ENCODE results near the gene JAG2. TPM values are rescaled to one million over a fixed set of nuclear protein-coding genes. Genes with fewer than 3 reads are reported as not detected.
A peak's percentile ranks its signal among the peaks of the same experiment; 100 is the strongest.

The JAG2 gene
- 4.1 and 5.7 TPM in 2 replicates for total RNA-seq

DNA sequence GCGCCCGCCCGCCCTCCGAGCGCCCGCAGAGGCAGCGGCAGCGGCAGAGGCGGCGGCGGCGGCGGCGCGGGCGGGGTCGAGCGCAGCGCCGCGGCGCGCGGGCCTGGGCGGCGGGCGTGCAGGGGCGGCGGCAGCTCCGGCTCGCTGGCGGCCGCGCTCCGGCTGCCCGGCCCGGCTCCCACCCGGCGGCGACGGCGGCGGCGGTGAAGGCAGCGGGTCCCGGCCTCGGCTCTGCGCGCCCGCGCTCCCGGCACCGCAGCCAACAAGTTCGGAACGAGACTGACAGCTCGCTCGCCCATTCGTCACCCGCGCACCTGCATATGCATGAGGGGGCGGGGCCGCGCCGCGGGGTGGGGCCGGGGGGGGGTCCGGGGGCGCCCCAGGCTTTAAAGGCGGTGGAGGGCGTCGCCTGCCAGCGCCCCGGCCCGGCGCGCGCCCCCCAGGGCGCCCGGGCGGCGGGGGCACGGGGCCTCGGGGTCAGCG lies at the start of gene JAG2:
Gene JAG2, minus strand, starts transcription at position 281 of the 483 bp plus-strand sequence. CDS start 356 bp downstream, outside the sequence.
- TF ChIP-seq, protein P1, sequence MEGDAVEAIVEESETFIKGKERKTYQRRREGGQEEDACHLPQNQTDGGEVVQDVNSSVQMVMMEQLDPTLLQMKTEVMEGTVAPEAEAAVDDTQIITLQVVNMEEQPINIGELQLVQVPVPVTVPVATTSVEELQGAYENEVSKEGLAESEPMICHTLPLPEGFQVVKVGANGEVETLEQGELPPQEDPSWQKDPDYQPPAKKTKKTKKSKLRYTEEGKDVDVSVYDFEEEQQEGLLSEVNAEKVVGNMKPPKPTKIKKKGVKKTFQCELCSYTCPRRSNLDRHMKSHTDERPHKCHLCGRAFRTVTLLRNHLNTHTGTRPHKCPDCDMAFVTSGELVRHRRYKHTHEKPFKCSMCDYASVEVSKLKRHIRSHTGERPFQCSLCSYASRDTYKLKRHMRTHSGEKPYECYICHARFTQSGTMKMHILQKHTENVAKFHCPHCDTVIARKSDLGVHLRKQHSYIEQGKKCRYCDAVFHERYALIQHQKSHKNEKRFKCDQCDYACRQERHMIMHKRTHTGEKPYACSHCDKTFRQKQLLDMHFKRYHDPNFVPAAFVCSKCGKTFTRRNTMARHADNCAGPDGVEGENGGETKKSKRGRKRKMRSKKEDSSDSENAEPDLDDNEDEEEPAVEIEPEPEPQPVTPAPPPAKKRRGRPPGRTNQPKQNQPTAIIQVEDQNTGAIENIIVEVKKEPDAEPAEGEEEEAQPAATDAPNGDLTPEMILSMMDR (conservative IDR thresholded peaks at IDR 0.05; ENCODE audit: low read depth, low read length) = no peak
- no peak for DNase-seq (ENCODE audit: low read depth)
- H3K4me3 ChIP-seq (ENCODE audit: low read depth, low read length) = peak within 1 kb of the TSS; percentile 50

DNA sequence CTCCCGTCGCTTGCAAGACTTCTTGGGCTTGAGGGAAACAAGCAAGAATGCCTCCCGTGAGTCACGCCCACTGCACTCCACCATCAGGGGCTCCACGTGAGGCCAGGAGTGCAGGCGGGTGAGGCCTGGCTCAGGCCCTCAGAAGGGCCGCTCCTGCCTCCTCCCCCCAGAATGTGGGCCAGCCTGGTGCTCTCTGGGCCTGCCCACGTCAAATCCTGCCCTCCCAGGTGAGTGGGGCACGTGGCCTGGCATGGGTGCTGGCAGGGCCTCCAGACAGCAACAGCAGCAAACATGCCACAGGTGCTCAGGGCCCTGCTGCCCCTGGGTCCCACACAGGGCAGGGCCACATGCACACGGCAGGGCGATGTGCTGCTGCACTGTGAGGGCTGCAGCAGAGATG lies 49.2 kb upstream of the JAG2 start:
- no peak for DNase-seq (ENCODE audit: low read depth)
- no peak overlapping the region for H3K4me3 ChIP-seq (ENCODE audit: low read depth, low read length)
- TF ChIP-seq, protein P1 (conservative IDR thresholded peaks at IDR 0.05; ENCODE audit: low read depth, low read length) = no peak

DNA sequence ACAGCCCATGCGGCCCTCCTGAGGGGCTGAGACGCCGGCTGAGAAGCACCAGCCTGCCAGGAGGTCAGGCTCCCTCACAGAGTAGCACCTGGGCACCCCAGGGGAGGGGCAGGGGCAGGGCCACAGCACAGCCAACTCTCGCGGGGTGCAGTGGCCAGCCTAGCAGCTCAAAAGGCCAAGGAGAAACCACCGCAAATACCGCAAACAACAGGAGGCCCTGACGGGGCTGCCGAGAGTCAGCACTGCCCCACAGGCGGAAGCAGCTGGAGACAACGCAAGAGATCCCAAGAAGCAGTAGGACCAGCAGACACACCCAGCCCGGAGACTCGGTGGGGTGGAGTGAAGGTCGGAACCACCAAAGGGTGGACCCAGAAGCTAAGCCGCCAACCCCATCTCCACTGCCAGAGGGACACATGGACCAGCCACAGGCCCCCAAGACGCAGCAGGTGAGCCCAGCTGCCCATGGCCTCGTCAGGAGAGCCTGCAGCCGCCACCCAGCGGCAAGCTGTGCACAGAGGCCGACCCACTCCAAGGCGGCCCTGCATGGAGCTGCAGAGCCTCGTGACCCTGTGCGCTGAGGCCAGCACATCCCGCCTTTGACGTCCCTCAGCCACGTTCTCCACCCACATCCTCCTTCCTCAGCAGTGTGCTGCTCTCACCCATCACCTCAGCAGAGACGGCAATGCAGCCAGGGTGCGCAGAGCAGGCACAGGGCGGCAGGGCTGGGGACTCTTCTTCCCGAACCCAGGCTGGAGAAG lies 48.1 kb upstream of the JAG2 start:
- H3K4me3 ChIP-seq (ENCODE audit: low read depth, low read length) = no peak overlapping the region
- TF ChIP-seq, protein P1 (conservative IDR thresholded peaks at IDR 0.05; ENCODE audit: low read depth, low read length) = no peak
- no peak for DNase-seq (ENCODE audit: low read depth)

DNA sequence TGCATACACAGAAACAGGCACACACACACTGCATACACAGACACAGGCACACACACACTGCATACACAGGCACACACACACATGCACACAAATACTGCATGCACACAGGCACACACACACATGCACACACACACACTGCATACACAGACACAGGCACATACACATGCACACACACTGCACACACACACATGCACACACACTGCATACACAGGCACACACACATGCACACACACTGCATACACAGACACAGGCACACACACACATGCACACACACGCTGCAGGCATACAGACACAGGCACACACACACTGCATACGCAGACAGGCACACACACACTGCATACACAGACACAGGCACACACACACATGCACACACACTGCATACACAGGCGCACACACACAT lies 47.0 kb upstream of the JAG2 start:
- no peak for DNase-seq (ENCODE audit: low read depth)
- H3K4me3 ChIP-seq (ENCODE audit: low read depth, low read length) = no peak overlapping the region
- TF ChIP-seq, protein P1 (conservative IDR thresholded peaks at IDR 0.05; ENCODE audit: low read depth, low read length) = no peak

DNA sequence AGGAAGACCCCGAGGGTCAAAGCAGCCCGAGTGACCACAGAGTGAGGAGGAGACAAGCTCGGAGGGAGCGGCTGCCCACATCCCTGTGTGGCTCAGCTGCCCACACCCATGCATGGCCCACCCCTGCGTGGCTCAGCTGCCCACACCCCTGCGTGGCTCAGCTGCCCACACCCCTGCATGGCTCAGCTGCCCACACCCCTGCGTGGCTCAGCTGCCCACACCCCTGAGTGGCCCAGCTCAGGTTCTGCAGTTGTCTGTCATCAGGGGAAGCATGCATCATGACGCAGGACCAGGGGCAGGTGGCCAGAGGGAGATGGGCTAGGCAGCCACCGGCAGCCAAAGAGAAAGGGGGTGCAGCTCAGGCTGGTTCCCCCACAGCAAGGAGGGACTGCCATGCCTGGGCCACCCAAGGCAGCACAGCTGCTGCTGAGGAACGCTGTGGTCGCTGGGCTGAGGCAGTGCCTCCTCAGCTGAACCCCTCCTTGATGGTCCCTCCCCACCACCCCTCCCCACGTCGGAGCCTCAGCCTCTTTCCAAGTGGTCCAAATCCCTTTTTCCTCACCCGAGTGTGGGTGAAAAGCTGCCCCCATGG lies 45.8 kb upstream of the JAG2 start:
- TF ChIP-seq, protein P1 (conservative IDR thresholded peaks at IDR 0.05; ENCODE audit: low read depth, low read length) = no peak
- no peak for DNase-seq (ENCODE audit: low read depth)
- no peak overlapping the region for H3K4me3 ChIP-seq (ENCODE audit: low read depth, low read length)

DNA sequence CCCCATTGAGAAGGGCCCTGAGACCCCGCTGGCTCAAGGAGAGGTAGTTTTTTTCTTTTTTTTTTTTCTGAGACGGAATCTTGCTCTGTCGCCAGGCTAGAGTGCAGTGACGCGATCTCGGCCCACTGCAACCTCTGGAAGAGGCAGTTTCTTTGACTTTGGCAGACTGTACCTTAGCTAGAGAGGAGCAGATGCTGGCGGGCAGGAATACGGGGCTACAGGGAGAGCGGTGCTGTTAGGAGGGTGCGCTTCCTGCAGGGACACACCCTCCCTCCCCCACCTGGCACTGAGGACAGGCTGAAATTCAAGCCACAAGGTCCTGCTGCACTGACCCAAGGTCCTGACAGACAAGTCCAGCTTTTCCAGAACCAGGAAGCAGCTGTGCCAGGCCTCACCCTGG lies 44.8 kb upstream of the JAG2 start:
- DNase-seq (ENCODE audit: low read depth) = no peak
- TF ChIP-seq, protein P1 (conservative IDR thresholded peaks at IDR 0.05; ENCODE audit: low read depth, low read length) = no peak
- no peak overlapping the region for H3K4me3 ChIP-seq (ENCODE audit: low read depth, low read length)

All from epithelial cell of proximal tubule (primary cell).